Erythroblast (primary cell): ENCODE measurements around the gene USP22.

ENCODE experiments used
- GATA1 ChIP-seq: IDR thresholded peaks from 2 replicates; pipeline ENCODE4 v1.6.1; 2011; ENCODE audit warnings: low read depth, mild to moderate bottlenecking, control low read depth, low read length, moderate library complexity
- POLR2A ChIP-seq: IDR thresholded peaks from 2 replicates; pipeline ENCODE4 v1.6.1; 2011; ENCODE audit warnings: mild to moderate bottlenecking, low read length

DNA sequence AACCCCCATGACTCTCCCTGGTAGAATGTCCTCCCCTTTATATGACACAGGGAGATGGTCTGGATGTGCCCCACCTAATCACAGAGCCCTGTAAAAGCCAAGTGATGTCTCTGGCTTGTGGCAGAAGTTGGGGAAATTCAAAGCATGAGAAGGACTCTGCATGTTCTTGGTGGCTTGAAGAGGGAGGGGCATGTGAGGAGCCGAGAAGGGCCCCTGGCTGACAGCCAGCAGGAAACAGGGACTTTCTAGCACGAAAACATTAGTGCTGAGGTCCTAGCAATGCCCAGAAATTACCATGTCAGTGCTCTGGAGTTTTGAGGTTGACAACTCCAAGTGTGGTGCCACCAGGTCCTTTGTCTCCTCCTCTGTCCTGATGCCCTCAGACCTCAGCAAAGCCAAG lies 75.9 kb downstream of the USP22 start:
- TF ChIP-seq POLR2A (no peak), GATA1 (no peak)
